MM.1S (cell line): Measurements from ENCODE around the gene RPL21.

Experiments
- EZH2 ChIP-seq: fragments of 300-600 bp; sonication (generic); optimal IDR thresholded peaks from 2 replicates; pipeline ENCODE3; 2017; ENCODE audit warnings: low read depth, mild to moderate bottlenecking, antibody characterized with exemption, low read length, mixed read lengths
- EZH2phosphoT487 ChIP-seq: fragments of 300-600 bp; sonication (generic); IDR thresholded peaks from 2 replicates; pipeline ENCODE4 v1.6.1; 2018; ENCODE audit warnings: antibody characterized with exemption, low read length
- TF ChIP-seq, protein P1 (sequence below): fragments of 300-600 bp; sonication (generic); IDR thresholded peaks from 2 replicates; pipeline ENCODE4 v1.5.1; 2016; ENCODE audit warnings: antibody characterized with exemption, low read length, mixed read lengths

DNA sequence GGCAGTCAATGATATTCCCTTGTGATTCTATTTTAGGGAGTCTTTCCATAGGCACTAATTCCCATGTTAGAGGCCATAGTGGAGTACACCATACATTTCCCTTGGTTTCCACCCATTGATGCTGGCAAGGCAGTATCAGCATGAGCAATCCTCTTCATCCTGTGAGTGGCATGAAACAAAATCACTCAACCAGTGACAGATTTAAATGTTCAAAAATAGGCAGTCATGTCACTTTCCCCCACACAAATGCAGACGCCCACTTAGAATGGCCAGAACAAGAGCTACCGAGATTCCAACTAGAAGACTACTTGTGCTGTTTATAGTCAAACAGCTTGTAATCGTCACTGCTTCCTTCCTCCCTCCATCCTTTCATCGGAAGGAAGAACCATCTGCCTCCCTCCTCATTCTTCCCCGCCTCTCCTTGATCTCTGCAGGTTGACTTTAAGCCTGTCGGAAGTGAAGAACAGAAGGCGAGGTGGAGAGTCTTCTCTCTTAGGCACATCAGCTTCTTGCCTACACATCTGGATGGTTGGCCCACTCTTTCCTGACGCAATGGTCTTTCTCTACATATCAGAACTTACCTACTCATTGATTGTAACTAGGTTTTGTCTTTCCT, 41.8 kb downstream of the RPL21 start:
- TF ChIP-seq, protein P1, sequence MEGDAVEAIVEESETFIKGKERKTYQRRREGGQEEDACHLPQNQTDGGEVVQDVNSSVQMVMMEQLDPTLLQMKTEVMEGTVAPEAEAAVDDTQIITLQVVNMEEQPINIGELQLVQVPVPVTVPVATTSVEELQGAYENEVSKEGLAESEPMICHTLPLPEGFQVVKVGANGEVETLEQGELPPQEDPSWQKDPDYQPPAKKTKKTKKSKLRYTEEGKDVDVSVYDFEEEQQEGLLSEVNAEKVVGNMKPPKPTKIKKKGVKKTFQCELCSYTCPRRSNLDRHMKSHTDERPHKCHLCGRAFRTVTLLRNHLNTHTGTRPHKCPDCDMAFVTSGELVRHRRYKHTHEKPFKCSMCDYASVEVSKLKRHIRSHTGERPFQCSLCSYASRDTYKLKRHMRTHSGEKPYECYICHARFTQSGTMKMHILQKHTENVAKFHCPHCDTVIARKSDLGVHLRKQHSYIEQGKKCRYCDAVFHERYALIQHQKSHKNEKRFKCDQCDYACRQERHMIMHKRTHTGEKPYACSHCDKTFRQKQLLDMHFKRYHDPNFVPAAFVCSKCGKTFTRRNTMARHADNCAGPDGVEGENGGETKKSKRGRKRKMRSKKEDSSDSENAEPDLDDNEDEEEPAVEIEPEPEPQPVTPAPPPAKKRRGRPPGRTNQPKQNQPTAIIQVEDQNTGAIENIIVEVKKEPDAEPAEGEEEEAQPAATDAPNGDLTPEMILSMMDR: no peak
- TF ChIP-seq EZH2phosphoT487: no peak
- TF ChIP-seq EZH2: no peak
